ENCODE data around the gene HLTF. TPM values are rescaled to one million over a fixed set of nuclear protein-coding genes. Genes with fewer than 3 reads are reported as not detected.

HLTF gene
- total RNA-seq, 3 donors from 2014 or later (not counting 1 experiment from before 2014, with no cell fraction given), result 15.0 to 19.0 (median 18.3) TPM

DNA sequence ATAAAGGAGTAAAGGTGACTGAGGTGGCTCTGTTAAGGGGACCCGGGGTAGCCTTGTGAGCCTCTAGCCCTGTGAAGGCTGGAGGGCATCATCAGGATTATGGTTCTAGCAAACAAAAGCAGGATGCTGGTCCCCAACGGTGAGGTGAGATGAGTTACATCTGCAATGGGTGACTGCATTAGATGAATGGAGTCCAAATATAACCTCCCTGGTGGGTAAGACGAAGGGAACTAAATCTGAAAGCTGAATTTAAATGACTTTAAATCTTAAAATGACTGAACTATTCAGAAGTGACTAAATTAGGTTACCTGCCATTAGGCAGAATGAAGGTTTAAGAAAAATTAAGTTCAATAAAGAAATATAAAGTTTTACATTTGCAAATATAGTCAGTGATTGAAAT is 4.6 kb upstream of the HLTF start:
- peaks cover 0 to 7% of the 10 kb centered on the region in 2 donors for H3K4me1 Mint-ChIP-seq
- no peak overlapping the region for H3K4me3 ChIP-seq (ENCODE audit: low read length)
- no peaks in the 10 kb centered on the region for H3K27me3 Mint-ChIP-seq (ENCODE audit: low read depth in 2 of 2)
- intact Hi-C loops (cut with micrococcal nuclease), result no loop called here
- H3K27ac Mint-ChIP-seq, result no peak overlapping the region
- ATAC-seq (no peak), DNase-seq (no peak)
- no peaks in the 10 kb centered on the region for H3K9me3 ChIP-seq (ENCODE audit: control insufficient read depth, insufficient read depth, low read length)
- H3K27me3 ChIP-seq (ENCODE audit: control insufficient read depth, insufficient read depth, low read length), result no peaks in the 10 kb centered on the region
- no peaks in the 10 kb centered on the region for H3K9me3 Mint-ChIP-seq
- peaks cover 10% of the 10 kb centered on the region for H3K4me1 ChIP-seq (ENCODE audit: control insufficient read depth, insufficient read depth, low read length)
- TF ChIP-seq, protein P1, sequence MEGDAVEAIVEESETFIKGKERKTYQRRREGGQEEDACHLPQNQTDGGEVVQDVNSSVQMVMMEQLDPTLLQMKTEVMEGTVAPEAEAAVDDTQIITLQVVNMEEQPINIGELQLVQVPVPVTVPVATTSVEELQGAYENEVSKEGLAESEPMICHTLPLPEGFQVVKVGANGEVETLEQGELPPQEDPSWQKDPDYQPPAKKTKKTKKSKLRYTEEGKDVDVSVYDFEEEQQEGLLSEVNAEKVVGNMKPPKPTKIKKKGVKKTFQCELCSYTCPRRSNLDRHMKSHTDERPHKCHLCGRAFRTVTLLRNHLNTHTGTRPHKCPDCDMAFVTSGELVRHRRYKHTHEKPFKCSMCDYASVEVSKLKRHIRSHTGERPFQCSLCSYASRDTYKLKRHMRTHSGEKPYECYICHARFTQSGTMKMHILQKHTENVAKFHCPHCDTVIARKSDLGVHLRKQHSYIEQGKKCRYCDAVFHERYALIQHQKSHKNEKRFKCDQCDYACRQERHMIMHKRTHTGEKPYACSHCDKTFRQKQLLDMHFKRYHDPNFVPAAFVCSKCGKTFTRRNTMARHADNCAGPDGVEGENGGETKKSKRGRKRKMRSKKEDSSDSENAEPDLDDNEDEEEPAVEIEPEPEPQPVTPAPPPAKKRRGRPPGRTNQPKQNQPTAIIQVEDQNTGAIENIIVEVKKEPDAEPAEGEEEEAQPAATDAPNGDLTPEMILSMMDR (IDR thresholded peaks at IDR 0.05), result no peak
- WGBS (ENCODE audit: insufficient coverage), result 88% methylated on average over 3 of the region's 3 CpGs
- no peak overlapping the region for H3K4me3 Mint-ChIP-seq
- H3K36me3 ChIP-seq (ENCODE audit: control insufficient read depth, insufficient read depth, low read length), result no peaks in the 10 kb centered on the region
- H3K36me3 Mint-ChIP-seq, result no peaks in the 10 kb centered on the region
- H3K27ac ChIP-seq (ENCODE audit: low read length), result no peak overlapping the region

DNA sequence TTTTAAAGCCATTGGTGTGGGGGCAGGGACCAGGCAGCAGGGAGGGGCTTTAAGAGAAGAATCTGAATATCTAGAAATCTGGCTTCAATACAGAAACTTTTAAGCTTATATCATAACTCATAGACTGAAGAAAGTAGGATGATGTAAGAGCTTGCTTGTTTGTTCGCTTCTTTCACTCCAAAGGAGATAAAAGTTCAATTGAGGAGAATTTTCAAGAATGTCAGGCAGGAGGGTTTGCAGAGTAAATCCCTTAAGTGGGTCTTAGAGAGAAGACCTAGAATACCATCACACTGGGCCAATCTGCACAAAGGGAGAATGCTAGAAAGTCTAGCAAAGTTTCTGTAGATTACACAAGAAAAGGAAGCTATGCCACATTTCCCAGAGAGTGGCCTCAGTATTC is 4.1 kb upstream of the HLTF start:
- Histone ChIP-seq H3K9me3 (ENCODE audit: control insufficient read depth, insufficient read depth, low read length) (no peaks in the 10 kb centered on the region), H3K4me3 (ENCODE audit: low read length) (no peak overlapping the region), H3K27me3 (ENCODE audit: control insufficient read depth, insufficient read depth, low read length) (no peaks in the 10 kb centered on the region), H3K4me1 (ENCODE audit: control insufficient read depth, insufficient read depth, low read length) (peaks cover 14% of the 10 kb centered on the region), H3K27ac (ENCODE audit: low read length) (no peak overlapping the region), H3K36me3 (ENCODE audit: control insufficient read depth, insufficient read depth, low read length) (no peaks in the 10 kb centered on the region)
- no peaks in the 10 kb centered on the region for H3K9me3 Mint-ChIP-seq
- H3K36me3 Mint-ChIP-seq, result no peaks in the 10 kb centered on the region
- DNase-seq (no peak), ATAC-seq (no peak)
- peaks cover 4 to 12% of the 10 kb centered on the region in 2 donors for H3K4me1 Mint-ChIP-seq
- H3K27me3 Mint-ChIP-seq (ENCODE audit: low read depth in 2 of 2), result no peaks in the 10 kb centered on the region
- H3K4me3 Mint-ChIP-seq, result no peak overlapping the region
- 100% methylated on average over 1 of the region's 1 CpG for WGBS (ENCODE audit: insufficient coverage)
- intact Hi-C loops (cut with micrococcal nuclease), result no loop called here
- TF ChIP-seq, protein P1 (IDR thresholded peaks at IDR 0.05), result no peak
- H3K27ac Mint-ChIP-seq, result no peak overlapping the region

DNA sequence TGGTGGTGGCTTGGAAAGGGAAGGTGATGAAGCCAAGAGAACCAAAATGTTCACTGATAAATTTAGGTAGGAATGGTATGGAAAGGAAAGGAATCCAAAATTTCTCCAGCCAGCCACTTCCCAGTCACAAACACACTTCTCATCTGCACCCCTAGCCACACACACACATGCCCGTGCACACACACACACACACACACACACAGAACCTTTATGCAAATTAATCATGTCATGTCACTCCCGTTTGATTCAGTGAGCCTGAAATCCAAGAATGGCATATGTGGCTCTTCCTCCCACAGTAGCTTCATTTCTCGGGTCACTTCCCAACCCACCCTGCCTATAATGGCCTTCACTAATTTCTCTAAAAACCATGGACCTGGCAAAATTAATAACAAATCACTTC is 3.1 kb upstream of the HLTF start:
- Histone ChIP-seq H3K9me3 (ENCODE audit: control insufficient read depth, insufficient read depth, low read length) (no peaks in the 10 kb centered on the region), H3K27ac (ENCODE audit: low read length) (no peak overlapping the region), H3K36me3 (ENCODE audit: control insufficient read depth, insufficient read depth, low read length) (no peaks in the 10 kb centered on the region), H3K27me3 (ENCODE audit: control insufficient read depth, insufficient read depth, low read length) (no peaks in the 10 kb centered on the region), H3K4me1 (ENCODE audit: control insufficient read depth, insufficient read depth, low read length) (peaks cover 18% of the 10 kb centered on the region), H3K4me3 (ENCODE audit: low read length) (no peak overlapping the region)
- intact Hi-C loops (cut with micrococcal nuclease), result loop anchor here (5.0 kb wide), 2 partner anchors 82 to 97 kb away; partner anchors contain the start of gene GYG1
- H3K27ac Mint-ChIP-seq, result no peak overlapping the region
- TF ChIP-seq, protein P1 (IDR thresholded peaks at IDR 0.05), result no peak
- peaks cover 15 to 22% of the 10 kb centered on the region in 2 donors for H3K4me1 Mint-ChIP-seq
- no peaks in the 10 kb centered on the region for H3K9me3 Mint-ChIP-seq
- no peak for DNase-seq
- no peaks in the 10 kb centered on the region for H3K27me3 Mint-ChIP-seq (ENCODE audit: low read depth in 2 of 2)
- no peaks in the 10 kb centered on the region for H3K36me3 Mint-ChIP-seq
- 74% methylated on average over 3 of the region's 3 CpGs for WGBS (ENCODE audit: insufficient coverage)
- no peak for ATAC-seq
- H3K4me3 Mint-ChIP-seq, result no peak overlapping the region

DNA sequence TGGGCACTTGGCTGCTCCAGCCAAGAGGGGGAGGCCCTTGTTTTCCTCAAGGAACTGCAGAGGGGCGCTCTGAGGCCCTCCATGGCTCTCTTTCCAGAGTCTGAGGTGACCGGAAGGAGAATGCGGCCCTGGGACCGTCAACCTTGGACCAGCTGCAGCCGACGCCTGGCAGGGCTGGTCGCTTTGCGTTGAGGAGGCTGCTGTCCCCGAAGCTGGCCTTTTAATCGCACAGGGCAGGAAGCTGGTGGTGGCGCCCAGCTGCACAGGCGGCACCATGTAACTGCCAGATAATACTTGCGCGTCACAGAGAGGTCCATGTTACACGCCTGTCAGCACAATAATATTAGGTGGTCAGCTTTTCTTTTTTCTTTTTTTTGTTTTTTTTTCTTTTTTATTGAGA is 875 bp upstream of the HLTF start:
- intact Hi-C loops (cut with micrococcal nuclease), result loop anchor here (5.0 kb wide), 2 partner anchors 80 to 95 kb away; partner anchors contain the start of gene GYG1
- Mint-ChIP-seq H3K27ac (peak overlapping the region in 1 of 2 donors; percentile 89), H3K9me3 (no peaks in the 10 kb centered on the region), H3K36me3 (no peaks in the 10 kb centered on the region), H3K4me3 (peak overlapping the region; percentile 94), H3K4me1 (peaks cover 20 to 23% of the 10 kb centered on the region in 2 donors), H3K27me3 (ENCODE audit: low read depth in 2 of 2) (no peaks in the 10 kb centered on the region)
- peaks cover 18% of the 10 kb centered on the region for H3K4me1 ChIP-seq (ENCODE audit: control insufficient read depth, insufficient read depth, low read length)
- no peak overlapping the region for H3K27ac ChIP-seq (ENCODE audit: low read length)
- no peaks in the 10 kb centered on the region for H3K9me3 ChIP-seq (ENCODE audit: control insufficient read depth, insufficient read depth, low read length)
- 97% methylated on average over 15 of the region's 15 CpGs for WGBS (ENCODE audit: insufficient coverage)
- peaks cover 2% of the 10 kb centered on the region for H3K36me3 ChIP-seq (ENCODE audit: control insufficient read depth, insufficient read depth, low read length)
- H3K27me3 ChIP-seq (ENCODE audit: control insufficient read depth, insufficient read depth, low read length), result no peaks in the 10 kb centered on the region
- TF ChIP-seq, protein P1 (IDR thresholded peaks at IDR 0.05), result no peak
- DNase-seq (peak in 1 of 2 donors; percentile 7), ATAC-seq (no peak)
- H3K4me3 ChIP-seq (ENCODE audit: low read length), result no peak overlapping the region
